HCT116 (cell line): ENCODE measurements around the gene NOTUM. TPM values are rescaled to one million over a fixed set of nuclear protein-coding genes. Genes with fewer than 3 reads are reported as not detected.

Experiments
- ATAC-seq: fragments of 200-7000 bp; cut with Tn5 transposase; 2 replicates; pipeline ENCODE4 v1.9.1; 2020; ENCODE audit warnings: mild to moderate bottlenecking, moderate library complexity
- BruUV-seq: library from RNA; stranded (reverse); fragments of 400-500 nt; replicated peaks from 2 replicates; lab custom pipeline; 2021; lab: Mats Ljungman, UMichigan
- CTCF ChIA-PET: fragments of 300-600 bp; sonication (Branson Sonifier 250); formaldehyde crosslinking; loops from one replicate; lab custom pipeline; 2021; ENCODE audit warnings: antibody characterized with exemption; lab: Charles Lee
- POLR2A ChIA-PET: fragments of 300-600, 350-600 bp; sonication (Branson Sonifier 250); formaldehyde crosslinking; loops from one replicate; lab custom pipeline; 2021; ENCODE audit warnings: antibody characterized with exemption; lab: Charles Lee
- RAD21 ChIA-PET, 2 experiments: fragments of 300-600 bp; sonication (Branson Sonifier 250); formaldehyde crosslinking; loops; one replicate each; lab custom pipeline; 2023; ENCODE audit warnings: low total read pairs in 2 of 2; ENCODE audit not compliant: uncharacterized antibody in 2 of 2, unreplicated experiment in 2 of 2, low non-redundant PET in 1 of 2; lab: Charles Lee
- DNase-seq: peaks from one replicate; pipeline ENCODE4 v3.0.0-alpha.2; 2010; ENCODE audit warnings: low read depth, low spot score
- H2AFZ ChIP-seq: fragments of 200-600 bp; shearing (Covaris generic), sonication (generic); 2 replicates; pipeline ENCODE4 v1.6.1; 2017; ENCODE audit warnings: low read depth, mixed run types, mixed read lengths, antibody characterized with exemption, low read length; ENCODE audit not compliant: poor library complexity, severe bottlenecking
- H3K27ac ChIP-seq: 2 replicates; pipeline ENCODE4 v1.5.1; 2012; ENCODE audit warnings: low read depth, low read length
- H3K27me3 ChIP-seq: fragments of 200-600 bp; sonication (generic); 2 replicates; pipeline ENCODE4 v1.6.1; 2016; ENCODE audit warnings: mixed run types, low read length, mixed read lengths; ENCODE audit not compliant: insufficient read depth
- H3K36me3 ChIP-seq, 2 experiments: fragments of 200-500 bp in 1 of 2; fragments of 200-600 bp in 1 of 2; sonication (Bioruptor generic) in 1 of 2; sonication (generic) in 1 of 2; 2 replicates each; pipeline versions ENCODE4 v1.5.1 to v1.6.1; 2014 to 2016; ENCODE audit warnings: low read length in 2 of 2, inconsistent platforms in 1 of 2, mixed read lengths in 1 of 2, mixed run types in 1 of 2; ENCODE audit not compliant: insufficient read depth in 2 of 2, control insufficient read depth in 1 of 2
- H3K4me1 ChIP-seq, 2 experiments: fragments of 200-600 bp in 1 of 2; sonication (generic) in 1 of 2; 2 replicates each; pipeline versions ENCODE4 v1.5.1 to v1.6.1; 2012 to 2017; ENCODE audit warnings: low read length in 2 of 2, inconsistent platforms in 1 of 2, mild to moderate bottlenecking in 1 of 2, mixed read lengths in 1 of 2, mixed run types in 1 of 2, moderate library complexity in 1 of 2; ENCODE audit not compliant: insufficient read depth in 2 of 2, control insufficient read depth in 1 of 2
- H3K4me2 ChIP-seq: fragments of 200-600 bp; sonication (generic); 2 replicates; pipeline ENCODE4 v1.6.1; 2017; ENCODE audit warnings: mixed run types, low read length, mixed read lengths
- H3K4me3 ChIP-seq, 2 experiments: fragments of 200-600 bp in 1 of 2; sonication (generic) in 1 of 2; replicated peaks in 1 of 2; 2 replicates each; pipeline ENCODE4 v1.5.1; 2011 to 2016; ENCODE audit warnings: low read length in 2 of 2, control low read depth in 1 of 2, low read depth in 1 of 2, mild to moderate bottlenecking in 1 of 2, mixed read lengths in 1 of 2, mixed run types in 1 of 2
- H3K79me2 ChIP-seq: fragments of 200-600 bp; sonication (generic); 2 replicates; pipeline ENCODE4 v1.6.1; 2017; ENCODE audit warnings: mild to moderate bottlenecking, mixed run types, low read length, moderate library complexity, mixed read lengths; ENCODE audit not compliant: insufficient read depth
- H3K9ac ChIP-seq: fragments of 200-600 bp; sonication (generic); 2 replicates; pipeline ENCODE4 v1.6.1; 2016; ENCODE audit warnings: low read length, mixed read lengths
- H3K9me2 ChIP-seq: fragments of 200-600 bp; sonication (generic), shearing (Covaris generic); 2 replicates; pipeline ENCODE4 v1.6.1; 2017; ENCODE audit warnings: mixed run types, mild to moderate bottlenecking, moderate library complexity; ENCODE audit not compliant: insufficient read depth
- H3K9me3 ChIP-seq, 2 experiments: fragments of 200-500 bp in 1 of 2; fragments of 200-600 bp in 1 of 2; sonication (Bioruptor generic) in 1 of 2; sonication (generic) in 1 of 2; 2 replicates each; pipeline ENCODE4 v1.6.1; 2014 to 2017; ENCODE audit warnings: low read length in 2 of 2, mixed read lengths in 2 of 2, inconsistent platforms in 1 of 2, low read depth in 1 of 2, mild to moderate bottlenecking in 1 of 2, mixed run types in 1 of 2, moderate library complexity in 1 of 2; ENCODE audit not compliant: control insufficient read depth in 1 of 2, insufficient read depth in 1 of 2
- H4K20me1 ChIP-seq: fragments of 200-600 bp; sonication (generic), shearing (Covaris generic); 2 replicates; pipeline ENCODE4 v1.6.1; 2017; ENCODE audit warnings: mixed run types, mild to moderate bottlenecking, moderate library complexity; ENCODE audit not compliant: insufficient read depth
- CBX3 ChIP-seq: IDR thresholded peaks from 2 replicates; pipeline ENCODE4 v1.6.1; 2012; ENCODE audit warnings: low read depth
- CEBPB ChIP-seq: IDR thresholded peaks from 2 replicates; pipeline ENCODE4 v1.6.1; 2012; ENCODE audit warnings: low read depth
- EGR1 ChIP-seq: IDR thresholded peaks from 2 replicates; pipeline ENCODE4 v1.6.1; 2012; ENCODE audit warnings: low read depth
- ELF1 ChIP-seq: IDR thresholded peaks from 2 replicates; pipeline ENCODE4 v1.6.1; 2012; ENCODE audit warnings: low read depth, borderline replicate concordance
- EZH2phosphoT487 ChIP-seq: fragments of 200-600 bp; IDR thresholded peaks from 2 replicates; pipeline ENCODE4 v1.6.1; 2018; ENCODE audit warnings: antibody characterized with exemption, borderline replicate concordance
- FOSL1 ChIP-seq: IDR thresholded peaks from 2 replicates; pipeline ENCODE4 v1.6.1; 2012; ENCODE audit warnings: low read depth
- POLR2A ChIP-seq: IDR thresholded peaks from 2 replicates; pipeline ENCODE4 v1.7.0; 2011; ENCODE audit warnings: borderline replicate concordance; ENCODE audit not compliant: insufficient read depth, insufficient read length; ENCODE audit errors: extremely low read depth
- SIN3A ChIP-seq: IDR thresholded peaks from 2 replicates; pipeline ENCODE4 v1.6.1; 2012; ENCODE audit warnings: low read depth
- SRF ChIP-seq: IDR thresholded peaks from 2 replicates; pipeline ENCODE4 v1.6.1; 2012; ENCODE audit warnings: low read depth
- TCF7L2 ChIP-seq: IDR thresholded peaks from 2 replicates; pipeline ENCODE4 v1.7.0; 2011; ENCODE audit warnings: borderline replicate concordance, inconsistent platforms; ENCODE audit not compliant: insufficient read depth, insufficient read length; ENCODE audit errors: extremely low read depth
- ZFX ChIP-seq: fragments of 450-650 bp; IDR thresholded peaks from 2 replicates; pipeline ENCODE4 v1.6.1; 2017
- intact Hi-C: fragments of 100-400 bp; cut with micrococcal nuclease; formaldehyde crosslinking; loops from 2 replicates; pipeline ENCODE4 v1.10.0; 2022
- total RNA-seq: library from RNA; stranded (reverse); gene quantifications from one replicate; pipeline ENCODE4 v1.2.1, GENCODE V29; 2021; ENCODE audit not compliant: unreplicated experiment
- TF ChIP-seq, protein P1 (sequence below): IDR thresholded peaks from 2 replicates; pipeline ENCODE4 v1.6.1; 2012; ENCODE audit warnings: low read depth
- TF ChIP-seq, protein P2 (sequence below): IDR thresholded peaks from 2 replicates; pipeline ENCODE4 v1.6.1; 2011; ENCODE audit warnings: mild to moderate bottlenecking, low read length, moderate library complexity; ENCODE audit not compliant: insufficient replicate concordance; ENCODE audit errors: extremely low read depth
- TF ChIP-seq, protein P3 (sequence below): IDR thresholded peaks from 2 replicates; pipeline ENCODE4 v1.6.1; 2012

Gene NOTUM
- total RNA-seq, 1 experiment from 2014 or later: 12.5 TPM

DNA sequence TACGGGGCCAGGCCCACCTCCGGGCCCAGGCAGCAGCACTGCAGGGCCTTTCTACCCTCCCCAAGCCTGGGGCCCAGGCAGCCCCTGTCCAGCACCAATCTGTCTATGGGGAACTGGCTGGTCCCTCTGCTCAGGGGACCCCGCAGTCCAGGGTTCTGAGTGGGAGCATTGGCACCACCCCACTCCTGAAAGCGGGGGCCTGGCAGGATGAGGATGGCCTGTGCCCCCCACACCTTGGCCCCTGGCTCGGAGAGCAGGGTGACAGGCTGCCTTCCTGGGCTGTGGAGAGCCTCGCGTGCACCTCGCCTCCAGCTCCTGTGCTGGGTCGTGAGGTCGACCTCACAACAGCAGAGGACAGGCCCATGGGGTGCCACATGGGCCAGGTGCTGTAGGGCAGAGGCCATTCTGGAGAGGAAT is 57.6 kb downstream of the NOTUM start:
- POLR2A ChIA-PET: no interaction called here
- no peak for TF ChIP-seq TCF7L2
- DNase-seq (no peak), ATAC-seq (no peak)
- no peak overlapping the region for H3K4me2 ChIP-seq
- H3K9me3 ChIP-seq: no peaks in the 10 kb centered on the region
- RAD21 ChIA-PET: no interaction called here
- peaks cover 11 to 31% of the 10 kb centered on the region in 2 experiments for H3K4me1 ChIP-seq
- no peaks in the 10 kb centered on the region for H3K27me3 ChIP-seq
- peak overlapping the region; percentile 0; the same call in 1 of the 2 replicates for H3K27ac ChIP-seq
- no TSS peak for BruUV-seq
- no peak overlapping the region for H3K9ac ChIP-seq
- intact Hi-C loops: no loop called here
- peaks cover 0 to 25% of the 10 kb centered on the region in 2 experiments; a peak in 2 of 4 replicates for H3K36me3 ChIP-seq
- H2AFZ ChIP-seq: no peak overlapping the region
- H4K20me1 ChIP-seq: no peaks in the 10 kb centered on the region
- no peaks in the 10 kb centered on the region; the same call in 1 of the 2 replicates for H3K79me2 ChIP-seq
- no peaks in the 10 kb centered on the region for H3K9me2 ChIP-seq
- CTCF ChIA-PET: no interaction called here
- no peak overlapping the region for H3K4me3 ChIP-seq

DNA sequence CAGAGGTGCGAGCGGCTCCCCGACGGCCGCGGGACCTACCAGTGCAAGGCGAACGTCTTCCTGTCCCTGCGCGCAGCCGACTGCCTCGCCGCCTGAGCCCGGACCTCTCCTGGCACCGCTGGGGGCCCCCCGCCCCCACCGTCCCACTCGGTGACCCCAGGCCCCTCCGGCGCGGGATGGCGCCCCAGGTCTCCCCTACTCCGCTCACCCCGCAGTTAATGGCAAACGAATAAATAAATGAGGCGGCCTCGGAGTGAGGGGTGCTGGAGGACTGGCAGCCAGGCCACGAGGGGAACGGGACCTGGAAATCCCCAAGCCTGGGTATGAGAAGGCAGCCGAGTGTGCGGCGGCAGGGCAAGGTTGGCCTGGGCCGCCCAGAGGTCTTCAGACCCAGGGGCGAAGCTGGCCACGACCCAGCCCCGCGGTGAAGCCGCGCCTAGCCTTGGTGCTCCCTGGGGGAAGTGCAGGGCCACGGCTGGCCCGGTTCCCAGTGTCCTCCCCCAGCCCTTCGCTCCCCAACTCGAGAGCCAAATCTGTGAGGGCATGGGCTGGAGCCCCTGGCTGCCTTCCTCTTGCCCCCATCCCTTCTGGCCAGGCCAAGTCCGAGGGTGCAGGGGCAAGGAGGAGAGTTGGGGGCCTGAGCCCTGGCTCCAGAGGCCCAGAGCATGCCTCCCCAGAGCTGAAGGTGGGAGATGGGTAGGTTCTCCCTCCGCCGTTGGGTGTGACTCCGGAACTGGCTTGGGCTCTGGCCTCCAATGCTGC is 58.2 kb downstream of the NOTUM start:
- DNase-seq: no peak
- Histone ChIP-seq H3K4me1 (peaks cover 17 to 37% of the 10 kb centered on the region in 2 experiments), H2AFZ (no peak overlapping the region), H4K20me1 (no peaks in the 10 kb centered on the region), H3K27ac (peak overlapping the region; percentile 10; the same call in 1 of the 2 replicates)
- ChIA-PET RAD21 (no interaction called here), POLR2A (no interaction called here)
- ATAC-seq: no peak
- TF ChIP-seq CBX3 (no peak), POLR2A (no peak), TCF7L2 (no peak), CEBPB (no peak), ELF1 (no peak), ZFX (no peak), FOSL1 (no peak), SRF (no peak), SIN3A (no peak), EGR1 (no peak), EZH2phosphoT487 (no peak)
- TF ChIP-seq, protein P1, sequence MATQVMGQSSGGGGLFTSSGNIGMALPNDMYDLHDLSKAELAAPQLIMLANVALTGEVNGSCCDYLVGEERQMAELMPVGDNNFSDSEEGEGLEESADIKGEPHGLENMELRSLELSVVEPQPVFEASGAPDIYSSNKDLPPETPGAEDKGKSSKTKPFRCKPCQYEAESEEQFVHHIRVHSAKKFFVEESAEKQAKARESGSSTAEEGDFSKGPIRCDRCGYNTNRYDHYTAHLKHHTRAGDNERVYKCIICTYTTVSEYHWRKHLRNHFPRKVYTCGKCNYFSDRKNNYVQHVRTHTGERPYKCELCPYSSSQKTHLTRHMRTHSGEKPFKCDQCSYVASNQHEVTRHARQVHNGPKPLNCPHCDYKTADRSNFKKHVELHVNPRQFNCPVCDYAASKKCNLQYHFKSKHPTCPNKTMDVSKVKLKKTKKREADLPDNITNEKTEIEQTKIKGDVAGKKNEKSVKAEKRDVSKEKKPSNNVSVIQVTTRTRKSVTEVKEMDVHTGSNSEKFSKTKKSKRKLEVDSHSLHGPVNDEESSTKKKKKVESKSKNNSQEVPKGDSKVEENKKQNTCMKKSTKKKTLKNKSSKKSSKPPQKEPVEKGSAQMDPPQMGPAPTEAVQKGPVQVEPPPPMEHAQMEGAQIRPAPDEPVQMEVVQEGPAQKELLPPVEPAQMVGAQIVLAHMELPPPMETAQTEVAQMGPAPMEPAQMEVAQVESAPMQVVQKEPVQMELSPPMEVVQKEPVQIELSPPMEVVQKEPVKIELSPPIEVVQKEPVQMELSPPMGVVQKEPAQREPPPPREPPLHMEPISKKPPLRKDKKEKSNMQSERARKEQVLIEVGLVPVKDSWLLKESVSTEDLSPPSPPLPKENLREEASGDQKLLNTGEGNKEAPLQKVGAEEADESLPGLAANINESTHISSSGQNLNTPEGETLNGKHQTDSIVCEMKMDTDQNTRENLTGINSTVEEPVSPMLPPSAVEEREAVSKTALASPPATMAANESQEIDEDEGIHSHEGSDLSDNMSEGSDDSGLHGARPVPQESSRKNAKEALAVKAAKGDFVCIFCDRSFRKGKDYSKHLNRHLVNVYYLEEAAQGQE: no peak
- TF ChIP-seq, protein P2, sequence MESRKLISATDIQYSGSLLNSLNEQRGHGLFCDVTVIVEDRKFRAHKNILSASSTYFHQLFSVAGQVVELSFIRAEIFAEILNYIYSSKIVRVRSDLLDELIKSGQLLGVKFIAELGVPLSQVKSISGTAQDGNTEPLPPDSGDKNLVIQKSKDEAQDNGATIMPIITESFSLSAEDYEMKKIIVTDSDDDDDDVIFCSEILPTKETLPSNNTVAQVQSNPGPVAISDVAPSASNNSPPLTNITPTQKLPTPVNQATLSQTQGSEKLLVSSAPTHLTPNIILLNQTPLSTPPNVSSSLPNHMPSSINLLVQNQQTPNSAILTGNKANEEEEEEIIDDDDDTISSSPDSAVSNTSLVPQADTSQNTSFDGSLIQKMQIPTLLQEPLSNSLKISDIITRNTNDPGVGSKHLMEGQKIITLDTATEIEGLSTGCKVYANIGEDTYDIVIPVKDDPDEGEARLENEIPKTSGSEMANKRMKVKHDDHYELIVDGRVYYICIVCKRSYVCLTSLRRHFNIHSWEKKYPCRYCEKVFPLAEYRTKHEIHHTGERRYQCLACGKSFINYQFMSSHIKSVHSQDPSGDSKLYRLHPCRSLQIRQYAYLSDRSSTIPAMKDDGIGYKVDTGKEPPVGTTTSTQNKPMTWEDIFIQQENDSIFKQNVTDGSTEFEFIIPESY: no peak
- TF ChIP-seq, protein P3, sequence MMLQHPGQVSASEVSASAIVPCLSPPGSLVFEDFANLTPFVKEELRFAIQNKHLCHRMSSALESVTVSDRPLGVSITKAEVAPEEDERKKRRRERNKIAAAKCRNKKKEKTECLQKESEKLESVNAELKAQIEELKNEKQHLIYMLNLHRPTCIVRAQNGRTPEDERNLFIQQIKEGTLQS: no peak
- TF ChIP-seq, all 23 proteins: peak for 0
- H3K27me3 ChIP-seq: no peaks in the 10 kb centered on the region
- BruUV-seq: no TSS peak
- peak overlapping the region; percentile 16; the same call in 1 of the 2 replicates for H3K9ac ChIP-seq
- no peaks in the 10 kb centered on the region for H3K9me2 ChIP-seq
- intact Hi-C loops: no loop called here
- H3K79me2 ChIP-seq: no peaks in the 10 kb centered on the region; the same call in 1 of the 2 replicates
- no peak overlapping the region for H3K4me3 ChIP-seq
- CTCF ChIA-PET: no interaction called here
- no peaks in the 10 kb centered on the region for H3K9me3 ChIP-seq
- peak overlapping the region; percentile 50 for H3K4me2 ChIP-seq
- peaks cover 0 to 21% of the 10 kb centered on the region in 2 experiments; a peak in 1 of 4 replicates for H3K36me3 ChIP-seq
